GM19328 (cell line): ENCODE data around the gene CDC123.
"Not testable (repeated sequence)": the region's sequence is repeated elsewhere in the genome, so short reads cannot be mapped to it uniquely, and the experiment has no call there.

Experiments
- ATAC-seq: cut with Tn5 transposase; IDR thresholded peaks from one replicate; pipeline ENCODE4 v1.9.1; 2021; ENCODE audit warnings: mild to moderate bottlenecking, moderate library complexity; ENCODE audit not compliant: unreplicated experiment

Gene CDC123

GRCh38 chr10:12287772-12288171 is 91.8 kb downstream of the CDC123 start:
- no peak for ATAC-seq

DNA sequence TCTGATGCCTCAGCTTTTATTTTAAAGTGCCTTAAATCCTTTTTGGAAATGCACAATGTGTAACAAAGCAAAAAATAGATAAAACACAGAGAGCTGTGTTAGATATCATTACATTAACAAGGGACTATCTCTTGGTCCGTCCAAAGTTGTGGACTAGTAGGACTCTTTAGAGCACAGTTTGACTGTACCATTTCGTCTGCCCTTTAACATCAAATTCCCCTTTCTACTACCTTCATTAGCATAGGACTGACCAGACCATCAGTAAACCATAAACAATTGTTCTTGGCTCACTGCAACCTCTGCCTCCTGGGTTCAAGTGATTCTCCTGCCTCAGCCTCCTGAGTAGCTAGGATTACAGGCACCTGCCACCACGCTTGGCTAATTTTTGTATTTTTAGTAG is 101.8 kb downstream of the CDC123 start:
- not testable (repeated sequence) for ATAC-seq

DNA sequence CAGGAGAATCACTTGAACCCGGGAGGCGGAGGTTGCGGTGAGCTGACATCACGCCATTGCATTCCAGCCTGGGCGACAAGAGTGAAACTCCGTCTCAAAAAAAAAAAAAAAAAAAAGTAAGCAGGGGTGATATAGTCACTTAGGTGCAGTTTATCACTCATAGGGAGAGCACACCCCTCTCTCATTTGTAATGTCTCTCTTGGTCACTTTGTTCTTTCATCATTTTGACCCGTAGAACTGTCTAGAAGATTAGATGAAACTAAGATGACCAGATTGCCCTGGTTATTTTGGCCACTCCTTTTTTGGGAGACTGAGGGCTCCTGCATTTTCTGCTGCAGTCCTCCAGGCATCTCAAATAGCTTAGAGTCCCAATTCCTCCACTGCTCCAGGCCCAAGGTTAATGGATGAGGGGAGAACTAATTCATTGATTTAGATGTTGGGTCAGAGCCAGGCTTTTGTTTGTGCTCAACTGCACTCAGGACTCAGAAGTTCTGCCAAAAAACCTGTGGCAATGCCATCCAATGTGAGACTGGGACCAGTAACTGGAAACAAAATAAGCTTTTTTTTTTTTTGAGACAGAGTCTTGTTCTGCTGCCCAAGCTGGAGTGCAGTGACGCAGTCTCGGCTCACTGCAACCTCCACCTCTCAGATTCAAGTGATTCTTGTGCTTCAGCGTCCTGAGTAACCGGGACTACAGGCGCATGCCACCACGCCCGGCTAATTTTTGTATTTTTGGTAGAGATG is 103.4 kb downstream of the CDC123 start:
- ATAC-seq = no peak
